ENCODE data around the gene TDRKH. TPM values are rescaled to one million over a fixed set of nuclear protein-coding genes. Genes with fewer than 3 reads are reported as not detected.
A peak's percentile ranks its signal among the peaks of the same experiment; 100 is the strongest.

The TDRKH gene
- total RNA-seq, 1 donor from 2014 or later, result 27.2 TPM

DNA sequence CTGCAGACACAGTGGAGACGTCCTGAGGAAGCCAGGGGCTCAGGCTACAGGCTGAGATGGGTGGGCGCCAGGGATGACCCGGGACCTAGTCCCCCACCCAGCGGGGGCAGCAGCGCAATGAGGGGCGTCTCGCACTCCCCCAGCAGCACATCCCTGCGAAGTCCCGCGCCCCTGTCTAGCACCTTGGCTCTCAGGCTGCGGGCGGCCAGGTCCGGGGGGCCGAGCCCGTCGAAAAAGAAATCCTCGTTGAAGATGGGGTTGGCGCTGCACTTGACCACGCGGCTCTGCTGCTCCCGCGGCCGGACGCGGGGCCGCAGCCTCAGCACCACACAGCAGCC, 47.6 kb upstream of the TDRKH start:
- TF ChIP-seq, protein P1, sequence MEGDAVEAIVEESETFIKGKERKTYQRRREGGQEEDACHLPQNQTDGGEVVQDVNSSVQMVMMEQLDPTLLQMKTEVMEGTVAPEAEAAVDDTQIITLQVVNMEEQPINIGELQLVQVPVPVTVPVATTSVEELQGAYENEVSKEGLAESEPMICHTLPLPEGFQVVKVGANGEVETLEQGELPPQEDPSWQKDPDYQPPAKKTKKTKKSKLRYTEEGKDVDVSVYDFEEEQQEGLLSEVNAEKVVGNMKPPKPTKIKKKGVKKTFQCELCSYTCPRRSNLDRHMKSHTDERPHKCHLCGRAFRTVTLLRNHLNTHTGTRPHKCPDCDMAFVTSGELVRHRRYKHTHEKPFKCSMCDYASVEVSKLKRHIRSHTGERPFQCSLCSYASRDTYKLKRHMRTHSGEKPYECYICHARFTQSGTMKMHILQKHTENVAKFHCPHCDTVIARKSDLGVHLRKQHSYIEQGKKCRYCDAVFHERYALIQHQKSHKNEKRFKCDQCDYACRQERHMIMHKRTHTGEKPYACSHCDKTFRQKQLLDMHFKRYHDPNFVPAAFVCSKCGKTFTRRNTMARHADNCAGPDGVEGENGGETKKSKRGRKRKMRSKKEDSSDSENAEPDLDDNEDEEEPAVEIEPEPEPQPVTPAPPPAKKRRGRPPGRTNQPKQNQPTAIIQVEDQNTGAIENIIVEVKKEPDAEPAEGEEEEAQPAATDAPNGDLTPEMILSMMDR (IDR thresholded peaks at IDR 0.05; ENCODE audit: unreplicated experiment), result no peak
- H3K9me3 Mint-ChIP-seq (ENCODE audit: unreplicated experiment), result no peaks in the 10 kb centered on the region
- H3K27me3 Mint-ChIP-seq (ENCODE audit: unreplicated experiment), result peaks cover 18% of the 10 kb centered on the region
- H3K4me1 Mint-ChIP-seq (ENCODE audit: unreplicated experiment), result peaks cover 46% of the 10 kb centered on the region
- DNase-seq (ENCODE audit: low spot score), result no peak
- peak overlapping the region; percentile 76 for H3K4me3 Mint-ChIP-seq (ENCODE audit: unreplicated experiment)
- no peak overlapping the region for H3K27ac Mint-ChIP-seq (ENCODE audit: unreplicated experiment)
- peaks cover 10% of the 10 kb centered on the region for H3K36me3 Mint-ChIP-seq (ENCODE audit: low read depth, unreplicated experiment)

DNA sequence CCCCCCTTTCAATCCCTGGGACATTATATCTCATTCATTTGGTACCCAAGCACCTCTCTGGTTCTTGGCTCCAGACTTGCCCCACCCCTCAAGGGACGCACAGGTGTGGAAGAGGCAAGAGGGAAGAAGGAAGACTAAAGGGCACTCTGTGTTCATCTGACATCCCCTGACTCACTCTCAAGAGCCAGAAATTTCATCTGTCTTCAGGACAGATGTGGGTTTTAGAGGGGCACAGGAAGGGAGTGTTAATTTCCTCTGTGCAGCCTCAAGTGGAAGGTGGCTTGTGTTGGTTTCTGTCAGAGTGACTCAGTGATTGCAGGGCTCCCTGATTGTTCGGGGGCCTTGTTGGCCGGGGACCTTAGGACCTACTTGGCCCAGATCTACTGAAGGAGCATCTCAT, 46.9 kb upstream of the TDRKH start:
- Mint-ChIP-seq H3K27me3 (ENCODE audit: unreplicated experiment) (peaks cover 20% of the 10 kb centered on the region), H3K4me1 (ENCODE audit: unreplicated experiment) (peaks cover 45% of the 10 kb centered on the region), H3K27ac (ENCODE audit: unreplicated experiment) (no peak overlapping the region), H3K9me3 (ENCODE audit: unreplicated experiment) (no peaks in the 10 kb centered on the region), H3K36me3 (ENCODE audit: low read depth, unreplicated experiment) (peaks cover 10% of the 10 kb centered on the region), H3K4me3 (ENCODE audit: unreplicated experiment) (peak overlapping the region; percentile 76)
- TF ChIP-seq, protein P1 (IDR thresholded peaks at IDR 0.05; ENCODE audit: unreplicated experiment), result no peak
- DNase-seq (ENCODE audit: low spot score), result no peak

DNA sequence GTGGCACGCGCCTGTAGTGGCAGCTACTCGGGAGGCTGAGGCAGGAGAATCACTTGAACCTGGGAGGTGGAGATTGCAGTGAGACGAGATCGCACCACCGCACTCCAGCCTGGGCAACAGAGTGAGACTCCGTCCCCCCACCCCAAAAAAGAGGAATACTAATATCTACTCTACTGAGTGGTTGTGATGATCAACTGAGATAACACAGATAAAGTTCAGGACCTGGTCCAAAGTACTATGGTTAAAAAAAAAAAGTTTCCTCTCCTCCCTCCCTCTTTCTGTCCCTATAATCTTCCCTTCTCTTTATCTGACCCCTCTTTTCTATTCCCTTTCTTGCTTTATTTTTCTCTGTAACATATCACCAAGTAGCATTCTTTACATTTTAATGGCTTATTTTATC, 45.3 kb upstream of the TDRKH start:
- peaks cover 10% of the 10 kb centered on the region for H3K36me3 Mint-ChIP-seq (ENCODE audit: low read depth, unreplicated experiment)
- H3K27ac Mint-ChIP-seq (ENCODE audit: unreplicated experiment), result peak overlapping the region; percentile 7
- no peak for DNase-seq (ENCODE audit: low spot score)
- peaks cover 33% of the 10 kb centered on the region for H3K4me1 Mint-ChIP-seq (ENCODE audit: unreplicated experiment)
- H3K4me3 Mint-ChIP-seq (ENCODE audit: unreplicated experiment), result no peak overlapping the region
- no peaks in the 10 kb centered on the region for H3K9me3 Mint-ChIP-seq (ENCODE audit: unreplicated experiment)
- H3K27me3 Mint-ChIP-seq (ENCODE audit: unreplicated experiment), result peaks cover 20% of the 10 kb centered on the region
- TF ChIP-seq, protein P1 (IDR thresholded peaks at IDR 0.05; ENCODE audit: unreplicated experiment), result no peak

DNA sequence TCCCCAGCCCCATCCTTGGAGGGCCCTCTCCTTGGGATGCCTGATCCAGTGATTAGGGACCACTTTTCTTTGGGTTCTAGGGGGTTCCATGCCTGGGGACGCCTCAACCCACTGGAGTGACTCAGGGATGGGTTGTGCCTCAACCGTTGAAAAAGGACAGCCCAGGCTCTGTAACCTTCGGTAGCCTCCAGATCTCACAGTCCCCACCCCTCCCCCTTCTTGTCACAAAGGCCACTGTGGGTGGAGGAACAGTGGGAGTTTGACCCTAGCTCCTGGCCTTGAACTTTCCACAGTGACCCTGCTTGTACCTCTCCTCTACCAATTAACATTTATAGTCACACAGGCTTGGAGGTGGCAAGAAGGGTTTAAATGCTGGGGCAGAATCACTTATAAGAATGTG, 43.9 kb upstream of the TDRKH start:
- TF ChIP-seq, protein P1 (IDR thresholded peaks at IDR 0.05; ENCODE audit: unreplicated experiment), result no peak
- peaks cover 10% of the 10 kb centered on the region for H3K36me3 Mint-ChIP-seq (ENCODE audit: low read depth, unreplicated experiment)
- no peak overlapping the region for H3K27ac Mint-ChIP-seq (ENCODE audit: unreplicated experiment)
- H3K9me3 Mint-ChIP-seq (ENCODE audit: unreplicated experiment), result no peaks in the 10 kb centered on the region
- no peak overlapping the region for H3K4me3 Mint-ChIP-seq (ENCODE audit: unreplicated experiment)
- peaks cover 20% of the 10 kb centered on the region for H3K27me3 Mint-ChIP-seq (ENCODE audit: unreplicated experiment)
- H3K4me1 Mint-ChIP-seq (ENCODE audit: unreplicated experiment), result peaks cover 37% of the 10 kb centered on the region
- DNase-seq (ENCODE audit: low spot score), result no peak

DNA sequence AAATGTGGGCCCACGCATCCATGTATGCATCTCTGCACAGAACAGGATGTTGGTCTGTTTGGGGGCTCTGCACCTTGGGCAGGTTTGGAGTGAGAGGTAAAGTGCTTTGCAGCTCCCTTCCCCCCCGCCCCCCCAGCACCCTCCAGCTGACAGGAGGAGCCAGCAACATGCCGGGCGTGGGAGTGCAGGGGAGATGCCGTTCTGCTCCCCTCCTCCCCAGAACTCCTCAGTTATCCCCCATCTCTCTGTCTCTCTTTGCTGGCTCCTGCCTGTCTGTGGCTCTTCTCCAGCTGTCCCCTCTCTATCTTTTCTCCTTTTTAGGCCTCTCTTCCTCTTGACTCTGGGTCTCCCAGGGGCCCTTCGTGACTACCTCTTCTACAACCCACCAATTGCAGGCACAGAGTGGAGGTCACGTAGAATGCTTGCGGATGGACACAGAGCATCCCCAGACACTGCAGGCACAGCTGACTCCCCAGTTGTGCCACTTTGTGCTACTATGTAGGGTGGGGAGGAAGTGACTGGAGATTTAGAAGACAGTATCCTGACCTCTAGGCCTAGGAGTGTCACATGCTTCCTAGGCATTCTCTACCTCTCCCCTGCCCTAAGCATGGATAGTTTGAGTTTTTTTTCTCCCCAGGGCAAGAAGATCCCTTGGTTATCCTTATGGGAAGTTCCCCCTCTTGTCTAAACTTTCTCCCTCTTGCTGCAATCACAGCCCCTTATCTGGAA, 43.0 kb upstream of the TDRKH start:
- Mint-ChIP-seq H3K9me3 (ENCODE audit: unreplicated experiment) (no peaks in the 10 kb centered on the region), H3K36me3 (ENCODE audit: low read depth, unreplicated experiment) (peaks cover 10% of the 10 kb centered on the region), H3K4me3 (ENCODE audit: unreplicated experiment) (no peak overlapping the region), H3K27me3 (ENCODE audit: unreplicated experiment) (peaks cover 20% of the 10 kb centered on the region), H3K27ac (ENCODE audit: unreplicated experiment) (no peak overlapping the region), H3K4me1 (ENCODE audit: unreplicated experiment) (peaks cover 44% of the 10 kb centered on the region)
- no peak for DNase-seq (ENCODE audit: low spot score)
- TF ChIP-seq, protein P1 (IDR thresholded peaks at IDR 0.05; ENCODE audit: unreplicated experiment), result no peak
